Endothelial cell of umbilical vein (primary cell): ENCODE results near the gene RELT.

Experiments used
- CTCF ChIP-seq, 2 donors: IDR thresholded peaks; 1 replicate in 1 of 2; 2 replicates in 1 of 2; pipeline ENCODE4 v1.5.1; 2011; ENCODE audit warnings: low read length in 2 of 2, mild to moderate bottlenecking in 2 of 2, moderate library complexity in 2 of 2, control low read depth in 1 of 2, inconsistent platforms in 1 of 2, low read depth in 1 of 2; ENCODE audit not compliant: insufficient read depth in 1 of 2; ENCODE audit errors: extremely low read depth in 1 of 2
- EZH2 ChIP-seq: IDR thresholded peaks from 2 replicates; pipeline ENCODE4 v1.6.1; 2012; ENCODE audit warnings: borderline replicate concordance, low read depth, mild to moderate bottlenecking, moderate library complexity, low read length, inconsistent platforms; ENCODE audit not compliant: severe bottlenecking
- GATA2 ChIP-seq: IDR thresholded peaks from 2 replicates; pipeline ENCODE4 v1.7.0; 2011; ENCODE audit warnings: low read depth, mild to moderate bottlenecking, moderate library complexity, mixed read lengths, low read length; ENCODE audit not compliant: insufficient read length, insufficient read depth
- POLR2A ChIP-seq: IDR thresholded peaks from 2 replicates; pipeline ENCODE4 v1.6.1; 2012; ENCODE audit warnings: low read depth, mild to moderate bottlenecking, control low read depth, low read length
- POLR2AphosphoS5 ChIP-seq: IDR thresholded peaks from 2 replicates; pipeline ENCODE4 v1.6.1; 2012; ENCODE audit warnings: low read depth, mild to moderate bottlenecking, control low read depth, low read length, moderate library complexity; ENCODE audit not compliant: insufficient read depth

GRCh38 chr11:73382183-73382582 lies 6.0 kb downstream of the RELT start:
- TF ChIP-seq POLR2AphosphoS5 (no peak), CTCF (IDR thresholded peaks at IDR 0.05; ENCODE audit: extremely low read depth in 1 of 2, insufficient read depth in 1 of 2, low read depth in 1 of 2, low read length in 2 of 2) (no peak), POLR2A (no peak), EZH2 (no peak), GATA2 (no peak)
